ENCODE measurements around the gene RERG. TPM values are rescaled to one million over a fixed set of nuclear protein-coding genes. Genes with fewer than 3 reads are reported as not detected.

Gene RERG
- total RNA-seq, 2 donors from 2014 or later = 0.84 to 5.3 TPM

GRCh38 chr12:15256761-15257160 lies 35.5 kb upstream of the RERG start:
- Histone ChIP-seq H3K9ac (ENCODE audit: low read depth in 2 of 2, low read length in 2 of 2) (no peak overlapping the region), H3K4me3 (no peak overlapping the region), H3K27ac (no peak overlapping the region), H3K27me3 (no peaks in the 10 kb centered on the region), H3K9me3 (no peaks in the 10 kb centered on the region), H3K4me1 (no peaks in the 10 kb centered on the region), H3K36me3 (no peaks in the 10 kb centered on the region)
- TF ChIP-seq CTCF (IDR thresholded peaks at IDR 0.05) = no peak
- no peak for DNase-seq
- intact Hi-C loops (cut with DNase I) = no loop called here

GRCh38 chr12:15253990-15254389 lies 32.8 kb upstream of the RERG start:
- Histone ChIP-seq H3K4me1 (no peaks in the 10 kb centered on the region), H3K4me3 (no peak overlapping the region), H3K9ac (ENCODE audit: low read depth in 2 of 2, low read length in 2 of 2) (no peak overlapping the region), H3K9me3 (no peaks in the 10 kb centered on the region), H3K27ac (no peak overlapping the region), H3K36me3 (no peaks in the 10 kb centered on the region), H3K27me3 (no peaks in the 10 kb centered on the region)
- no peak for DNase-seq
- no peak for TF ChIP-seq CTCF (IDR thresholded peaks at IDR 0.05)
- intact Hi-C loops (cut with DNase I) = no loop called here

GRCh38 chr12:15244926-15245325 lies 23.7 kb upstream of the RERG start:
- Histone ChIP-seq H3K9ac (ENCODE audit: low read depth in 2 of 2, low read length in 2 of 2) (no peak overlapping the region), H3K36me3 (no peaks in the 10 kb centered on the region), H3K9me3 (no peaks in the 10 kb centered on the region), H3K27me3 (no peaks in the 10 kb centered on the region), H3K27ac (no peak overlapping the region), H3K4me1 (no peaks in the 10 kb centered on the region), H3K4me3 (no peak overlapping the region)
- DNase-seq = no peak
- TF ChIP-seq CTCF (IDR thresholded peaks at IDR 0.05) = no peak
- intact Hi-C loops (cut with DNase I) = no loop called here

GRCh38 chr12:15244341-15244740 lies 23.1 kb upstream of the RERG start:
- Histone ChIP-seq H3K27me3 (no peaks in the 10 kb centered on the region), H3K4me1 (no peaks in the 10 kb centered on the region), H3K36me3 (no peaks in the 10 kb centered on the region), H3K4me3 (no peak overlapping the region), H3K27ac (no peak overlapping the region), H3K9me3 (no peaks in the 10 kb centered on the region), H3K9ac (ENCODE audit: low read depth in 2 of 2, low read length in 2 of 2) (no peak overlapping the region)
- no peak for TF ChIP-seq CTCF (IDR thresholded peaks at IDR 0.05)
- intact Hi-C loops (cut with DNase I) = no loop called here
- no peak for DNase-seq

- Histone ChIP-seq H3K9me3 (no peaks in the 10 kb centered on the region), H3K9ac (ENCODE audit: low read depth in 2 of 2, low read length in 2 of 2) (no peak overlapping the region), H3K27me3 (no peaks in the 10 kb centered on the region), H3K36me3 (no peaks in the 10 kb centered on the region), H3K4me1 (no peaks in the 10 kb centered on the region), H3K27ac (no peak overlapping the region), H3K4me3 (no peak overlapping the region)
- intact Hi-C loops (cut with DNase I) = no loop called here
- DNase-seq = no peak
- TF ChIP-seq CTCF (IDR thresholded peaks at IDR 0.05) = no peak
Measured at GRCh38 chr12:15243102-15243501, 21.9 kb upstream of the RERG start.

- Histone ChIP-seq H3K4me1 (no peaks in the 10 kb centered on the region), H3K9me3 (no peaks in the 10 kb centered on the region), H3K4me3 (no peak overlapping the region), H3K27ac (no peak overlapping the region), H3K9ac (ENCODE audit: low read depth in 2 of 2, low read length in 2 of 2) (no peak overlapping the region), H3K27me3 (no peaks in the 10 kb centered on the region), H3K36me3 (no peaks in the 10 kb centered on the region)
- no peak for DNase-seq
- TF ChIP-seq CTCF (IDR thresholded peaks at IDR 0.05) = no peak
- intact Hi-C loops (cut with DNase I) = no loop called here
Measured at GRCh38 chr12:15240898-15241297, 19.7 kb upstream of the RERG start.
